ENCODE measurements around the gene KIF3A.

DNA sequence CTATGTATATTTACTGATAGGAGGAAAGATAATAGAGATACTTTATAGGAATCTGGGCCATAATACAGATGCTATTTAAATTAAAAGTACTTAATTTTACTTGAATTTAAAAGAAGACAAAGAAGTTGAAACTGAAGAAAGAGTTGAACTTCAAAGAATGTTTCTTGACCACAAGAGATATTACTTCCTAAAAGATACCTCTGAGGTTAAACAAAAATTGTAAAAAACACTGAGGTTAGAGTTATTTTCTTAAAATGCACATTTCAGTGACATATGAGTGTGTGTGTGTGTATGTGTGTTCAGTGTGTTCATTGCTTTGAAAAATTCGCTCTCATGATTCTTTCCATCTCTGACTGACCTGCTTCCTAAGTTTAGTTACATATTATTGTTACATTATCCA, 43.2 kb upstream of the KIF3A start:
- TF ChIP-seq CTCF (IDR thresholded peaks at IDR 0.05 in 2 of 3, conservative IDR thresholded peaks at IDR 0.05 in 1 of 3; ENCODE audit: borderline replicate concordance in 1 of 3, insufficient read depth in 1 of 3, low read depth in 2 of 3, low read length in 2 of 3) (no peak), EZH2phosphoT487 (IDR thresholded peaks at IDR 0.05; ENCODE audit: borderline replicate concordance) (no peak), ZNF274 (IDR thresholded peaks at IDR 0.05; ENCODE audit: low read depth, low read length) (no peak), POLR2AphosphoS5 (IDR thresholded peaks at IDR 0.05; ENCODE audit: low read depth, low read length) (no peak), EZH2 (IDR thresholded peaks at IDR 0.05) (no peak), SIN3A (IDR thresholded peaks at IDR 0.05; ENCODE audit: low read depth) (no peak), RAD21 (IDR thresholded peaks at IDR 0.05; ENCODE audit: low read depth) (no peak), ATF3 (IDR thresholded peaks at IDR 0.05) (no peak), REST (IDR thresholded peaks at IDR 0.05; ENCODE audit: low read depth) (no peak), SP1 (IDR thresholded peaks at IDR 0.05; ENCODE audit: low read depth) (no peak)
